Measurements from ENCODE around the gene RALA.

Gene RALA

GRCh38 chr7:39634478-39634805, 11.1 kb downstream of the RALA start:
- Histone ChIP-seq H3K27me3 (ENCODE audit: insufficient read depth, low read length) (no peaks in the 10 kb centered on the region), H3K4me1 (ENCODE audit: insufficient read depth, low read length, severe bottlenecking) (peaks cover 5% of the 10 kb centered on the region), H4K20me1 (ENCODE audit: insufficient read depth, low read length) (no peaks in the 10 kb centered on the region), H3F3A (ENCODE audit: insufficient read depth, low read length) (no peaks in the 10 kb centered on the region), H3K36me3 (ENCODE audit: insufficient read depth, low read length) (peaks cover 61% of the 10 kb centered on the region), H3K9me2 (ENCODE audit: low read depth, low read length) (no peaks in the 10 kb centered on the region), H2AFZ (ENCODE audit: low read length) (no peak overlapping the region), H3K9me3 (ENCODE audit: low read length) (no peaks in the 10 kb centered on the region), H3K27ac (ENCODE audit: low read depth, low read length, poor library complexity, severe bottlenecking) (no peak overlapping the region), H3K4me3 (ENCODE audit: low read depth, low read length, poor library complexity, severe bottlenecking) (no peak overlapping the region), H3K79me2 (ENCODE audit: insufficient read depth, low read length) (peaks cover 35% of the 10 kb centered on the region), H3K9ac (ENCODE audit: low read length) (no peak overlapping the region), H3K4me2 (ENCODE audit: low read length) (no peak overlapping the region)
- TF ChIP-seq EZH2 (IDR thresholded peaks at IDR 0.05; ENCODE audit: borderline replicate concordance, low read length): no peak
- TF ChIP-seq, protein P1, sequence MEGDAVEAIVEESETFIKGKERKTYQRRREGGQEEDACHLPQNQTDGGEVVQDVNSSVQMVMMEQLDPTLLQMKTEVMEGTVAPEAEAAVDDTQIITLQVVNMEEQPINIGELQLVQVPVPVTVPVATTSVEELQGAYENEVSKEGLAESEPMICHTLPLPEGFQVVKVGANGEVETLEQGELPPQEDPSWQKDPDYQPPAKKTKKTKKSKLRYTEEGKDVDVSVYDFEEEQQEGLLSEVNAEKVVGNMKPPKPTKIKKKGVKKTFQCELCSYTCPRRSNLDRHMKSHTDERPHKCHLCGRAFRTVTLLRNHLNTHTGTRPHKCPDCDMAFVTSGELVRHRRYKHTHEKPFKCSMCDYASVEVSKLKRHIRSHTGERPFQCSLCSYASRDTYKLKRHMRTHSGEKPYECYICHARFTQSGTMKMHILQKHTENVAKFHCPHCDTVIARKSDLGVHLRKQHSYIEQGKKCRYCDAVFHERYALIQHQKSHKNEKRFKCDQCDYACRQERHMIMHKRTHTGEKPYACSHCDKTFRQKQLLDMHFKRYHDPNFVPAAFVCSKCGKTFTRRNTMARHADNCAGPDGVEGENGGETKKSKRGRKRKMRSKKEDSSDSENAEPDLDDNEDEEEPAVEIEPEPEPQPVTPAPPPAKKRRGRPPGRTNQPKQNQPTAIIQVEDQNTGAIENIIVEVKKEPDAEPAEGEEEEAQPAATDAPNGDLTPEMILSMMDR (IDR thresholded peaks at IDR 0.05; ENCODE audit: low read length): no peak

- peaks cover 5% of the 10 kb centered on the region for H3K4me1 ChIP-seq (ENCODE audit: insufficient read depth, low read length, severe bottlenecking)
- H4K20me1 ChIP-seq (ENCODE audit: insufficient read depth, low read length): no peaks in the 10 kb centered on the region
- H3K27ac ChIP-seq (ENCODE audit: low read depth, low read length, poor library complexity, severe bottlenecking): no peak overlapping the region
- no peaks in the 10 kb centered on the region for H3F3A ChIP-seq (ENCODE audit: insufficient read depth, low read length)
- H3K79me2 ChIP-seq (ENCODE audit: insufficient read depth, low read length): peaks cover 36% of the 10 kb centered on the region
- TF ChIP-seq, protein P1 (IDR thresholded peaks at IDR 0.05; ENCODE audit: low read length): no peak
- no peak for TF ChIP-seq EZH2 (IDR thresholded peaks at IDR 0.05; ENCODE audit: borderline replicate concordance, low read length)
- no peak overlapping the region for H2AFZ ChIP-seq (ENCODE audit: low read length)
- H3K4me3 ChIP-seq (ENCODE audit: low read depth, low read length, poor library complexity, severe bottlenecking): no peak overlapping the region
- no peak overlapping the region for H3K4me2 ChIP-seq (ENCODE audit: low read length)
- H3K36me3 ChIP-seq (ENCODE audit: insufficient read depth, low read length): peaks cover 35% of the 10 kb centered on the region
- no peak overlapping the region for H3K9ac ChIP-seq (ENCODE audit: low read length)
- H3K27me3 ChIP-seq (ENCODE audit: insufficient read depth, low read length): no peaks in the 10 kb centered on the region
- H3K9me3 ChIP-seq (ENCODE audit: low read length): no peaks in the 10 kb centered on the region
- no peaks in the 10 kb centered on the region for H3K9me2 ChIP-seq (ENCODE audit: low read depth, low read length)
Measured at GRCh38 chr7:39637400-39637799, 14.0 kb downstream of the RALA start.

DNA sequence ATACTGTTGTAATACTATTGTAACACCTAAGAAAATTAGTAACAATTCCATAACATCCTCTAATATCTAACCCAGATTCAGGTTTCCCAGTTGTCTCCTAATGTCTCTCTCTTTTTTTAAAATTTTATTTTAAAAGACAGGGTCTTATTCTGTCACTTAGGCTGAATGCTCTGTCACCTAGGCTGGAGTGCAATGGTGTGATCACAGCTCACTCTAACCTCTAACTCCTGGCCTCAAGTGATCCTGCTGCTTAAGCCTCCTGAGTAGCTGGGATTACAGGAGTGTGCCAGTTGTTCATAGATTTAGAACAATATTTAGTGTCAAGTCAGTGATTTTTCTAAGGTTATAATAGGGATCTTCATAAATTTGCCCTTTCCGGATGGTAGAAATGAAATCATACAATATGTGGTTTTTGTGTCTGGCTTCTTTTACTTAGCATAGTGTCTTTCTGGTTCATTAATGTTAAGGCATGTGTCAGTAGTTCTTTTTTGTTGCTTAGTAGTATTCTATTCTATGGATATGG, 14.7 kb downstream of the RALA start:
- Histone ChIP-seq H3K4me3 (ENCODE audit: low read depth, low read length, poor library complexity, severe bottlenecking) (no peak overlapping the region), H3K9me3 (ENCODE audit: low read length) (no peaks in the 10 kb centered on the region), H3F3A (ENCODE audit: insufficient read depth, low read length) (no peaks in the 10 kb centered on the region), H3K9ac (ENCODE audit: low read length) (no peak overlapping the region), H2AFZ (ENCODE audit: low read length) (no peak overlapping the region), H3K9me2 (ENCODE audit: low read depth, low read length) (no peaks in the 10 kb centered on the region), H3K4me2 (ENCODE audit: low read length) (no peak overlapping the region), H3K36me3 (ENCODE audit: insufficient read depth, low read length) (peaks cover 35% of the 10 kb centered on the region), H3K27ac (ENCODE audit: low read depth, low read length, poor library complexity, severe bottlenecking) (no peak overlapping the region), H3K79me2 (ENCODE audit: insufficient read depth, low read length) (peaks cover 36% of the 10 kb centered on the region), H3K27me3 (ENCODE audit: insufficient read depth, low read length) (no peaks in the 10 kb centered on the region), H3K4me1 (ENCODE audit: insufficient read depth, low read length, severe bottlenecking) (peaks cover 5% of the 10 kb centered on the region), H4K20me1 (ENCODE audit: insufficient read depth, low read length) (no peaks in the 10 kb centered on the region; the same call in 1 of the 2 replicates)
- TF ChIP-seq, protein P1 (IDR thresholded peaks at IDR 0.05; ENCODE audit: low read length): no peak
- no peak for TF ChIP-seq EZH2 (IDR thresholded peaks at IDR 0.05; ENCODE audit: borderline replicate concordance, low read length)
